Body of pancreas (tissue), 4 donors: Measurements from ENCODE around the gene KLHL22.
"Not testable (repeated sequence)": the region's sequence is repeated elsewhere in the genome, so short reads cannot be mapped to it uniquely, and the experiment has no call there.

Source experiments
- CTCF ChIP-seq, 7 experiments: fragments of 450-650 bp in 4 of 7; fragments of 200-600 bp in 3 of 7; sonication (generic) in 3 of 7; IDR thresholded peaks; one replicate each; pipeline ENCODE4 v1.5.1; 2016 to 2019; ENCODE audit warnings: antibody characterized with exemption in 7 of 7
- POLR2A ChIP-seq, 3 donors: fragments of 450-650 bp; IDR thresholded peaks; one replicate each; pipeline ENCODE4 v1.6.1; 2016; ENCODE audit warnings: antibody characterized with exemption in 3 of 3, mild to moderate bottlenecking in 2 of 3

- not testable (repeated sequence) for TF ChIP-seq CTCF, POLR2A (IDR thresholded peaks at IDR 0.05)
Observed at GRCh38 chr22:20508067-20508755, 12.6 kb upstream of the KLHL22 start.
